Activated T-helper 1 cell treated with Interleukin-2 at 50 U/mL for 16 hours (primary cell): ENCODE results near the gene CELSR2.
"Not testable (repeated sequence)": the region's sequence is repeated elsewhere in the genome, so short reads cannot be mapped to it uniquely, and the experiment has no call there.

Experiments
- DNase-seq: peaks from one replicate; pipeline ENCODE4 v3.0.0-alpha.2; 2020; ENCODE audit warnings: low read depth

CELSR2 gene

GRCh38 chr1:109301874-109302273, 52.5 kb downstream of the CELSR2 start:
- DNase-seq: no peak

- no peak for DNase-seq
These were observed 55.0 kb downstream of the CELSR2 start for GRCh38 chr1:109304226-109304920.

GRCh38 chr1:109305991-109306390, 56.7 kb downstream of the CELSR2 start:
- not testable (repeated sequence) for DNase-seq

GRCh38 chr1:109306832-109307273, 57.5 kb downstream of the CELSR2 start, which contains the start of gene MYBPHL:
TSS of gene MYBPHL (minus strand) at chr1:109307011. CDS start at chr1:109306991, 20 bp downstream.
- no peak for DNase-seq

- DNase-seq: no peak
These were observed 58.1 kb downstream of the CELSR2 start for GRCh38 chr1:109307274-109308021.

- no peak for DNase-seq
These were observed 60.0 kb downstream of the CELSR2 start for GRCh38 chr1:109309347-109309746.

GRCh38 chr1:109312246-109312645, 62.9 kb downstream of the CELSR2 start:
- no peak for DNase-seq

GRCh38 chr1:109312978-109313775, 63.8 kb downstream of the CELSR2 start:
- no peak for DNase-seq

GRCh38 chr1:109314795-109315194, 65.5 kb downstream of the CELSR2 start:
- no peak for DNase-seq

- no peak for DNase-seq
These were observed 65.9 kb downstream of the CELSR2 start for GRCh38 chr1:109315288-109315687.

GRCh38 chr1:109316506-109316905, 67.2 kb downstream of the CELSR2 start:
- DNase-seq: no peak

- no peak for DNase-seq
These were observed 69.8 kb downstream of the CELSR2 start for GRCh38 chr1:109319114-109319513.

- DNase-seq: no peak
These were observed 73.6 kb downstream of the CELSR2 start for GRCh38 chr1:109322974-109323373.
